ENCODE data around the gene NME7.
"Not testable (repeated sequence)": the region's sequence is repeated elsewhere in the genome, so short reads cannot be mapped to it uniquely, and the experiment has no call there.

Gene NME7

GRCh38 chr1:169148472-169149252, 218.9 kb downstream of the NME7 start:
- DNase-seq: no peak

GRCh38 chr1:169146576-169147214, 220.9 kb downstream of the NME7 start:
- DNase-seq: no peak

GRCh38 chr1:169144941-169145626, 222.5 kb downstream of the NME7 start:
- no peak for DNase-seq

- no peak for DNase-seq
Observed at GRCh38 chr1:169143984-169144383, 223.6 kb downstream of the NME7 start.

- no peak for DNase-seq
Observed at GRCh38 chr1:169143346-169143745, 224.3 kb downstream of the NME7 start.

- no peak for DNase-seq
Observed at GRCh38 chr1:169142129-169142528, 225.5 kb downstream of the NME7 start.

- DNase-seq: no peak
Observed at GRCh38 chr1:169141356-169141755, 226.2 kb downstream of the NME7 start.

- no peak for DNase-seq
Observed at GRCh38 chr1:169138866-169139670, 228.5 kb downstream of the NME7 start.

- DNase-seq: no peak
Observed at GRCh38 chr1:169137357-169137756, 230.2 kb downstream of the NME7 start.

GRCh38 chr1:169133801-169134502, 233.6 kb downstream of the NME7 start:
- DNase-seq: no peak

- DNase-seq: no peak
Observed at GRCh38 chr1:169133228-169133576, 234.4 kb downstream of the NME7 start.

- DNase-seq: no peak
Observed at GRCh38 chr1:169132512-169133227, 234.9 kb downstream of the NME7 start.

- DNase-seq: no peak
Observed at GRCh38 chr1:169130683-169131082, 236.9 kb downstream of the NME7 start.

- DNase-seq: no peak
Observed at GRCh38 chr1:169129109-169129784, 238.3 kb downstream of the NME7 start.

- no peak for DNase-seq
Observed at GRCh38 chr1:169128562-169128961, 239.0 kb downstream of the NME7 start.

GRCh38 chr1:169127305-169127704, 240.3 kb downstream of the NME7 start:
- DNase-seq: no peak

- DNase-seq: no peak
Observed at GRCh38 chr1:169126335-169126734, 241.3 kb downstream of the NME7 start.

- DNase-seq: not testable (repeated sequence)
Observed at GRCh38 chr1:169125597-169125996, 242.0 kb downstream of the NME7 start.

GRCh38 chr1:169124459-169124858, 243.1 kb downstream of the NME7 start:
- no peak for DNase-seq

- DNase-seq: no peak
Observed at GRCh38 chr1:169122976-169123375, 244.6 kb downstream of the NME7 start.

Data from NCI-H2171 (cell line).